Stimulated activated CD4-positive, alpha-beta T cell treated with anti-CD3 and anti-CD28 coated beads, TNF-alpha, amount 100 ng/mL, for 24 hours (primary cell): ENCODE measurements around the gene MTFR2.

Experiments
- DNase-seq, 3 experiments: peaks; one replicate each; pipeline ENCODE4 v3.0.0-alpha.2; 2020; ENCODE audit warnings: low read depth in 3 of 3

MTFR2 gene

GRCh38 chr6:136184738-136185137 lies 65.4 kb downstream of the MTFR2 start:
- DNase-seq = no peak

- no peak for DNase-seq
Measured at GRCh38 chr6:136181861-136182260, 68.2 kb downstream of the MTFR2 start.

GRCh38 chr6:136181512-136181833 lies 68.6 kb downstream of the MTFR2 start:
- no peak for DNase-seq
